GM21576 (cell line): Measurements from ENCODE around the gene CD7.

Source experiments
- ATAC-seq: cut with Tn5 transposase; IDR thresholded peaks from one replicate; pipeline ENCODE4 v1.9.1; 2021; ENCODE audit warnings: mild to moderate bottlenecking, moderate library complexity; ENCODE audit not compliant: unreplicated experiment

CD7 gene

GRCh38 chr17:82316651-82317393 is 586 bp downstream of the CD7 start:
- no peak for ATAC-seq

- ATAC-seq: no peak
Measured at GRCh38 chr17:82315703-82316358, 1.6 kb downstream of the CD7 start.

- ATAC-seq: no peak
Measured at GRCh38 chr17:82314727-82315605, 2.4 kb downstream of the CD7 start.

GRCh38 chr17:82314012-82314726 is 3.2 kb downstream of the CD7 start:
- ATAC-seq: no peak

- ATAC-seq: no peak
Measured at GRCh38 chr17:82313195-82314011, 4.0 kb downstream of the CD7 start.

GRCh38 chr17:82311971-82312370 is 5.4 kb downstream of the CD7 start:
- no peak for ATAC-seq

- no peak for ATAC-seq
Measured at GRCh38 chr17:82310877-82311276, 6.5 kb downstream of the CD7 start.

GRCh38 chr17:82309656-82310570 is 7.5 kb downstream of the CD7 start:
- ATAC-seq: no peak

- no peak for ATAC-seq
Measured at GRCh38 chr17:82305727-82306300, 11.6 kb downstream of the CD7 start.

- ATAC-seq: no peak
Measured at GRCh38 chr17:82304826-82305726, 12.3 kb downstream of the CD7 start.

GRCh38 chr17:82303944-82304808 is 13.2 kb downstream of the CD7 start:
- no peak for ATAC-seq

GRCh38 chr17:82302991-82303943 is 14.1 kb downstream of the CD7 start:
- no peak for ATAC-seq

GRCh38 chr17:82302568-82302963 is 14.8 kb downstream of the CD7 start:
- no peak for ATAC-seq

GRCh38 chr17:82301916-82302567 is 15.4 kb downstream of the CD7 start:
- ATAC-seq: no peak

GRCh38 chr17:82301300-82301915 is 16.0 kb downstream of the CD7 start:
- no peak for ATAC-seq
